PC-9 (cell line): ENCODE results near the gene APBB1IP.

Experiments used
- EZH2 ChIP-seq: fragments of 200-600 bp; sonication (generic); IDR thresholded peaks from 2 replicates; pipeline ENCODE4 v1.8.0; 2017; ENCODE audit warnings: antibody characterized with exemption, low read depth
- TF ChIP-seq, protein P1 (sequence below): fragments of 200-600 bp; sonication (generic); conservative IDR thresholded peaks from 2 replicates; pipeline ENCODE4 v1.6.1; 2017; ENCODE audit warnings: mixed run types, antibody characterized with exemption, mild to moderate bottlenecking, moderate library complexity

DNA sequence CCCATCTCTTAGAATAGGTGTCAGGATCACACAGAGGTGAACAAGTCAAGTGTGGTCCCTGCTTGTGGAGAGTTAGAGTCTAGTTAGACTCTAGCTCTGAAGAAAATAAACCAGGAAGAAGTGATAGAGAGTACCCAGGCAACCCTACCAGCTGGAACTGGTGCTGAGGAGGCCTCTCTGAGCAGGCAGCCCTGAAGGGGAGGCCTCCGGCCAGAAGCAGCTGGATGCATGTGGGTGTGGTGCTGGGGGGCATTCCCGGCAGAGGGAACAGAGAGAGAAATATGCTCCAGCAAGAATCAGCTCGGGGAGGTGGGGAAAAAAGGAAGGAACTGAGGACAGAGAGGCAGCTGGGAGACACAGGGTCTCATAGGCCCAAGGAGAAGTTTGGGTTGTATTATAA is 68.6 kb downstream of the APBB1IP start:
- TF ChIP-seq, protein P1, sequence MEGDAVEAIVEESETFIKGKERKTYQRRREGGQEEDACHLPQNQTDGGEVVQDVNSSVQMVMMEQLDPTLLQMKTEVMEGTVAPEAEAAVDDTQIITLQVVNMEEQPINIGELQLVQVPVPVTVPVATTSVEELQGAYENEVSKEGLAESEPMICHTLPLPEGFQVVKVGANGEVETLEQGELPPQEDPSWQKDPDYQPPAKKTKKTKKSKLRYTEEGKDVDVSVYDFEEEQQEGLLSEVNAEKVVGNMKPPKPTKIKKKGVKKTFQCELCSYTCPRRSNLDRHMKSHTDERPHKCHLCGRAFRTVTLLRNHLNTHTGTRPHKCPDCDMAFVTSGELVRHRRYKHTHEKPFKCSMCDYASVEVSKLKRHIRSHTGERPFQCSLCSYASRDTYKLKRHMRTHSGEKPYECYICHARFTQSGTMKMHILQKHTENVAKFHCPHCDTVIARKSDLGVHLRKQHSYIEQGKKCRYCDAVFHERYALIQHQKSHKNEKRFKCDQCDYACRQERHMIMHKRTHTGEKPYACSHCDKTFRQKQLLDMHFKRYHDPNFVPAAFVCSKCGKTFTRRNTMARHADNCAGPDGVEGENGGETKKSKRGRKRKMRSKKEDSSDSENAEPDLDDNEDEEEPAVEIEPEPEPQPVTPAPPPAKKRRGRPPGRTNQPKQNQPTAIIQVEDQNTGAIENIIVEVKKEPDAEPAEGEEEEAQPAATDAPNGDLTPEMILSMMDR, result no peak
- no peak for TF ChIP-seq EZH2
